Measurements from ENCODE around the gene SMIM29.

The SMIM29 gene

GRCh38 chr6:34240329-34241248, 8.2 kb downstream of the SMIM29 start:
- DNase-seq (ENCODE audit: low spot score), result peak; percentile 5

DNA sequence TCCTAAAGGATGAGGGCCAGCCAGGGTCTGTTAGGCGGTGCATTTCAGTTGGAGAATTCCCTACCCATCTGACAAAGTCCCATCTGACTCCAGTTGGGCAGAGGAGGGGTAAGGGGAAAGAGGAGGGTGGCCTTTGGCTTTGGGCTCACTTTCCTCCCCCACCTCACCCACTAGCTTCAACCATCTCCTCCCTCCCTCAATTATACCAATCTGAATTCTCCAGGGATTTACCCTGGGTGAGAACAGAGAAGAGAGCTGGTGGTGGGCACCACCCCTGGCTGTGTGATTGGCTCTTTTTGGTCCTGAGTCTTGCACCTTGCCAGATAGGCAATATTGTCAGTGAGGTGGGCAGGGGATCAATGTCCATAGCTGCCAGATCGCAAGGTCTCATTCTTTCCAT, 8.9 kb downstream of the SMIM29 start:
- DNase-seq (ENCODE audit: low spot score), result peak; percentile 4

DNA sequence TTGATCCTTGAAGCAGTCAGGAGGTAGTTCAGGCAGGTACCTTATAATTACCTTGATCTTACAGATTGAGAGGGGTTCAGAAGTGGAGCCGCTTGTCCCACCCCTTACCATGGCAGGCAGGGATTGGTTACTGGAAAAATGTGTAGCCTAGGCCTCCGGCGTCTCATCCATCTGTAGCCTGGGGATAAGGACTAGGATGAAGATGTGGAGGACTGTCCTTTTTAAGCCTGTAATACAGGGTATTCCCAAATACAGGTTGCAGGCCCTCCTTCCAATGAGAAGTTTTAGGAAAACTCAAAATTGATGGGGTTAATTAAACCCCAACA, 9.3 kb downstream of the SMIM29 start:
- DNase-seq (ENCODE audit: low spot score), result peak; percentile 50

DNA sequence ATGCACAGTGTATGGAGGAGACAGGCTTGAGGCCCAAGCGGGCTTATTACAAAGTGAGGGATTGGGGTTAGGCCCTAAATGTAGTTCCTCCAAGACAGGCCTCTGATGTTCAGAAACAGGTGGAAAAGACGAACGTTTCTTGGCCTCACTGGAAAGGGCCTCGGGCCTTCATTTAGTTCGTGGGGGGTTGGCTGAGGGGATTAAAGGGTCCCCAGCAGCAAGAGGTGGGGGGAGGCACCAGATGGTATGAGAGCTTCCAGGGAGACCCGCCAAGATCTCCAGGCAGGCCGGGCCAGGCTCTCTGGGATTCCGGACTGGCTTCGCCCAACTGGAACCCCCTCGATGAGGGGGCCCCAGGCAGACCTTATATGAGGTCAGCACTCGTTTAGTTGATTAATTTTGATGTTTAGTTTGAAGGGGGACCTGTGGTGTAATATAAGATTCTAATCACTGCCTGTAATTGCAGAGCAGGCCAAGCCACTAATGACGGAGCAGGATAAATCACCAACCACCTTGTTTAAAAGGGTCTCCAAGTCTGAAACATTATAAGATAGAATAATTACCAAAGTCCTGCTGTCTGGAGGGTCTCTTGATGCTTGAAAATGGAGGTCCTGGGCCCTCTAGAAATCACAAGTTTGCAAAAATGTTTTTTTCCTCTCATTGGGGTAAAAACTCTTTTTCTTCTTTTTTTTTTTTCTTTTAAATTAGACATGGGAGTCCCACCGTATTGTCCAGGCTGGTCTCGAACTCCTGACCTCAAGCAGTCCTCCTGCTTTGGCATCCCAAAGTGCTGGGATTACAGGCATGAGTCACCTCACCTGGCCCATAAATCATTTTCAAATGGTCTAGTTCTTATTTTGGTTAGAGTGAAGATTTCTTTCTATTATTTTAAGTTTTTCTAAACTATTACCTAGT, 10.0 kb downstream of the SMIM29 start:
- peak; percentile 62 for DNase-seq (ENCODE audit: low spot score)

- DNase-seq (ENCODE audit: low spot score), result peak; percentile 87
Observed at GRCh38 chr6:34237722-34238584, 10.9 kb downstream of the SMIM29 start.

GRCh38 chr6:34237316-34237721, 11.5 kb downstream of the SMIM29 start:
- DNase-seq (ENCODE audit: low spot score), result peak; percentile 82

- peak; percentile 98 for DNase-seq (ENCODE audit: low spot score)
Observed at GRCh38 chr6:34236443-34237315, 12.1 kb downstream of the SMIM29 start, which contains the start of gene HMGA1. HMGA1 (plus strand) TSS chr6:34236873; CDS start chr6:34240781, 3,908 bp downstream.

DNA sequence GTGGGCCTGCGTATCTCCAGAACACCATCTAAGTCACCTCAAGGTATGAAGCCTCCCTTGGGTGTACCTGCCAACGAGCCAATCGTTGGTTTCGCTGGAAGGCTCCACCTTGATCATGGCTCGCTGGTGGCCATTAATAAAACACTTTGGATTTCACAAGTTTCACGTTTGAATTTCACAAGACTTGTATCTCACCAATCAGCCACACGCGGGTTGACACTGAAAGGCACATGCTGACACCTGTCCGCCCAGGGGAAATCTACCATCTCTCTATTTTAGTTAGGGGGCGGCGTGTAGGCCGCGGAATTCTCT, 12.7 kb downstream of the SMIM29 start:
- no peak for DNase-seq (ENCODE audit: low spot score)

GRCh38 chr6:34235307-34236130, 13.3 kb downstream of the SMIM29 start:
- DNase-seq (ENCODE audit: low spot score), result peak; percentile 31

- peak; percentile 28 for DNase-seq (ENCODE audit: low spot score)
Observed at GRCh38 chr6:34234667-34235306, 14.0 kb downstream of the SMIM29 start.

DNA sequence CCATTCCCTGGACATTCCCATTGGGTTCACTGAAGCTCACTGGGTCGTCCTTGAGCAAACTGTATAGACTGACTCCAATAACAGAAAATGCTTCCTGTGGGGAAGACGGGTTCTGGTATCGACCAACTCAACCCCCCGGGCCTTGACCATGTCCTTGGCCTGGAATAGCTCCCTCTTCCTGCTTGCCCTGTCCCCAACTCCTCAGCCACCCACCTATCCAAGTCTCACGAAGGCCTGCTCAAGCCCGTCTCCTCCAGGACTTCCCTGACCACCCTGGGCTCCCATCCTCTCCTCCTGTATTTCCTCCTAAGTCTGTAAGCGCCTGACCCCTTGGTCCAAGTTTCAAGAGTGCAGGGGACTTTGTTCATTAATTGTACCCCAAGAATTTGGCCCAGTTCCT, 14.9 kb downstream of the SMIM29 start:
- peak; percentile 5 for DNase-seq (ENCODE audit: low spot score)

DNA sequence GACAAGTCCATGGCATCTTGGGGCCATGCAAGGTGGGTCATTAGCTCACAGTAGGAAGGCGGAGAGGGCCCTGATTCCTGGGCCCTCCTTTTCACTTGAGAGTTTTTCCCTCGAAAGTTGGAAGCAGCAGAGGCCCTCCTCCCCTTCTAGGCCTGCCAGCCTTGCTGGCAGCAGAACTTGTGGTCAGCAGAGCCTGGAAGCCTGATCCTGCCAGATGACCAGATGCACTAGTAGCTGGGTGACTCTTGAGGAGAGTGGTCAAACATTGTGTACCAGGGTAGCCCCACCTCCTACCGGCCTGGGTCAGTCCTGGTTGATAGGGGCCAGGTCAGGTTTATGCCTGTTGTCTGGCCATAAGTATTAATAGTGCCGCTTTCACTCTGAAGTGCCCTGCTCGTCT, 15.9 kb downstream of the SMIM29 start:
- DNase-seq (ENCODE audit: low spot score), result peak; percentile 2

DNA sequence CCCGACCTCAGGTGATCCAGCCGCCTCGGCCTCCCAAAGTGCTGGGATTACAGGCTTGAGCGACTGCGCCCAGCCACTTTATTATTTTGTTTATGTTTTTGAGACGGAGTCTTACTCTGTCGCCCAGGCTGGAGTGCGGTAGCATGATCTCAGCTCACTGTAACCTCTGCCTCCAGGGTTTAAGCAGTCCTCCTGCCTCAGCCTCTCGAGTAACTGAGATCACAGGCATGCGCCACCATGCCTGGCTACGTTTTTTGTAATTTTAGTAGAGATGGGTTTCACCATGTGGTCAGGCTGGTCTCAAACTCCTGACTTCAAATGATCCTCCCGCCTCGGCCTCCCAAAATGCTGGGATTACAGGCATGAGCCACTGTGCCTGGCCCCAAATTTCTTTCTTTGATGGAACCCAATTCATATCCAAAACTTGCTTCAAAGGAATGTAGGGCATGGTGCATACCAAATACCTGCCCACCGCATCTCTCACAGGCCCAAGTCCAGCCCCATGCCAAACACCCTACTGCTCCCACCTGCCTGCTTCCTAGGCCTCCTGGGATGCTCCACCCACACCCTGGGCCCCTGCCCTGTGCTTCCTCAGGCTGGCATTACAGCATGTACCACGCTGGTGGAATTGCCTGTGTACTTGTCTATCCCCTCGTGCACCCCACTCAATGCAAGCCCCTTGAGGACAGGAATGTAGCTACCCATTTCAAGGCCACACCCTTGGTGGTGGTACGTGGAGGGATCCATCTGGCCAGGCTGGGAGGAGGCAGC, 17.1 kb downstream of the SMIM29 start:
- peak; percentile 4 for DNase-seq (ENCODE audit: low spot score)

- no peak for DNase-seq (ENCODE audit: low spot score)
Observed at GRCh38 chr6:34230653-34231371, 18.0 kb downstream of the SMIM29 start.

DNA sequence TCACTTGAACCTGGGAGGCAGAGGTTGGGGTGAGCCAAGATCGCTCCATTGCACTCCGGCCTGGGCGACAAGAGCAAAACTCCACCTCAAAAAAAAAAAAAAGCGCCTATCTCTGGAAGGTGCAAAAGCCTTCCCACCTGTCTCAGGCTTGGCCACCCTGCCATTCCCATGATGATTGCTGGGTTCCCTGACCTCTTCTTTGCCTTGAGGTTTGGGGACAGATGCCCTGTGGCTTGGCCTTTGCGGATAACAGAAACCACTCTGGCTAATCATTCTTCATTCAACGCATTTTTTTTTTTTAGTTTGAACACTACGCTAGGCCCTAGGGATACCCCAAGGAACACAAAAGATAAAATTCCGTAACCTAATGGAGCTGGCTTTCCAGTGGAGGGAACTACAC, 18.9 kb downstream of the SMIM29 start:
- DNase-seq (ENCODE audit: low spot score), result no peak

DNA sequence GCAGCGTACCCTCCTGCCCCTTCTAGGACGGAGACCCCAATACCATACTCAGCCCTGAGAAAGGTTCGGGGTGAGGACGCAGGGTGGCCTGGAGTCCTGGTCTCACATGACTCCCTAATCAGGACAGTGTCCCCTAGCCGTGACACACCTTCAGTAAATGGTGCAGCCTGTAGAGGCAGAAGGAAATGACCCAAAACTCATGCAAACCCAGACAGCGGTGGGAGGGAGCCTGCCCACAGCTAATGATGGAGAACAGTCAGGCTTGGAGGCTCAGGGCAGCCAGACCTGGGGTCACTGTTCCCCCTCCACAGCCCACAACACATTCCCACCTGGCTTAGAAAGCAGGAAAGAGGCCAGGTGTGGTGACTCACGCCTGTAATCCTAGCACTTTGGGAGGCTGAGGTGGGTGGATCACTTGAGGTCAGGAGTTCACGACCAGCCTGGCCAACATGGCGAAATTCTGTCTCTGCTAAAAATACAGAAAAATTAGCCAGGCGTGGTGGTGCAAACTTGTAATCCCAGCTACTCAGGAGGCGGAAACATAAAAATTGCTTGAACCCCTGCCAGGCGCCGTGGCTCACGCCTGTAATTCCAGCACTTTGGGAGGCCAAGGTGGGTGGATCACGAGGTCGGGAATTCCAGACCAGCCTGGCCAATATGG, 20.9 kb downstream of the SMIM29 start:
- no peak for DNase-seq (ENCODE audit: low spot score)

DNA sequence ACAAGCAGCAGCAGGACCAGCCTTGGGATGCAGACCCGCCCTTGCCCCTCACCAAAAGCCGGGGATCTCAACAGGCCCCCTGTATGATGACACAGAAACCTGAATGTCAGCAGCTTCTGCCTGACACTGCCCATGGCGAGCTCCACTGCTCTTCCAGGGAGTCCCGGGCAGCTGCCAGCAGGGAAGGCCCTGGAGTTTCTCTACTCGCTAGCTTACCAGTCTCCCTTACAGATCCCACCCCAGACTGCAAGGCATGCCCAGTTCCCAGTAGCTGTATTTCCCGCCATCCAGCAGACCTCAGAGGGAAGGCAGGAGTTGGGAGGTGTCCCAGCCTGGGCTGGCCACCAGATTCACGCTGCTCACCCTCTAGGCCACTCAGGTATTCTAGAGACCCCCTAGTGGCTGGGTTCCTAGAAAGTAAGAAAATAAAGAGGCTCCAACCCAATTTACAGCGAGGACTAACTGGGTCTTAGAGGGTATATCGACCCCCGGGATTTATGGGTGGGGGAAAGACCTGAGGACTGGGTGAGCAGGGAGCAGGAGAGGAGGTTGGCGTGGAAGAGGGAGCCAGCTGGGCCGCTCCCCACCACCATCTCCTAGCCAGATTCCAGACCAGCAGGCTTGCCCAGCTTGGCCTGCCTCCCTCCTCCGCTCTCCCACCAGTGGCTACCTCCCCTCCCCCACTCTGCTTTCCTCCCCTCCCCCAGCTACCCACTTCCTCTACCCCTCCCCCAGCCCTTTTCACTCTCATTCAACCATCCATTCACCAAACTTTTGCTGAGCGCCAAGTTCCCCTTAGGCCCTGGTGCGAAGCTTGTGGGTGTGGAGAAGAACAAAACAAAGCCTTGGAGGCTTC, 21.8 kb downstream of the SMIM29 start:
- DNase-seq (ENCODE audit: low spot score), result no peak

Measured in D341Med (cell line).